DMS 273 treated with DMSO at 0.1 percent for 48 hours (cell line): ENCODE measurements around the gene CYB5B.
A peak's percentile ranks its signal among the peaks of the same experiment; 100 is the strongest.

Experiments
- DNase-seq: peaks from one replicate; lab custom pipeline; 2025; lab: John Stamatoyannopoulos, UW

The CYB5B gene, protein sequence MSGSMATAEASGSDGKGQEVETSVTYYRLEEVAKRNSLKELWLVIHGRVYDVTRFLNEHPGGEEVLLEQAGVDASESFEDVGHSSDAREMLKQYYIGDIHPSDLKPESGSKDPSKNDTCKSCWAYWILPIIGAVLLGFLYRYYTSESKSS

DNA sequence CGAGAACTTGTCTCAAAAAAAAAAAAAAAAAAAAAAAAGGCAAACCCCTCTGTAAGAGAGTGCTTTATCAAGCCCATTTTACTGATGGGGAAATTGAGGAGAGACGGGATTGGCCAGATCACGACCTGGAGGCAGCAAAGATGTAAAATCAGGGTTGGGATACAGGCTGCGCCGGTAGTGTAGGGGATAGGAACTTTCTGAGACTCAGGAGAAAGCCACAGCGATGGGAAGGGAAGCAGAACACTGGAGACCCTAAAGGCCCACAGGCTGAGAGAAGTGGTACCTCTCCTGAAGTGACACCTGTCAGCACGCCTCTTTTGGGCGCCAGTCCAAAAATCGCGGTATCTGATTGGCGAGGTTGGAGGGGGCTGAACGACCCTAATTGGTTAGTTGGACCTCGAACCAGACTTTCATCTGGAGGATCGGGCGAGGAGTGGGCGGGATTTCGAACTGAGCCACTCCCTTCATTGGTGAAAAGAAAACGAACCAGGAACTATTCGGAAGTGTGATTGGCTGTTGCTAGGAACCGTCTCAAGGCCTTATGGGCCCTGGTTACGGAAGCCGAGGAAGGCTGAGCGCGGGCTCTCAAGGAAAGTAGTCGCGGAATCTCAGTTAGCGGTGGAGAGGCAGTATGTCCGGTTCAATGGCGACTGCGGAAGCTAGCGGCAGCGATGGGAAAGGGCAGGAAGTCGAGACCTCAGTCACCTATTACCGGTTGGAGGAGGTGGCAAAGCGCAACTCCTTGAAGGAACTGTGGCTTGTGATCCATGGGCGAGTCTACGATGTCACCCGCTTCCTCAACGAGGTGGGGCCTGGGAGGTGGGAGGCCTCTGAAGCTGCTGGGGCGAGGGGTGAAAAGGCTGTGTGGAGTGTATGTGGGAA, at the start of gene CYB5B:
Gene CYB5B (plus strand): TSS at position 567 of the 882 bp plus-strand sequence. CDS start 65 bp downstream, at position 632.
- peak; percentile 97 for DNase-seq

DNA sequence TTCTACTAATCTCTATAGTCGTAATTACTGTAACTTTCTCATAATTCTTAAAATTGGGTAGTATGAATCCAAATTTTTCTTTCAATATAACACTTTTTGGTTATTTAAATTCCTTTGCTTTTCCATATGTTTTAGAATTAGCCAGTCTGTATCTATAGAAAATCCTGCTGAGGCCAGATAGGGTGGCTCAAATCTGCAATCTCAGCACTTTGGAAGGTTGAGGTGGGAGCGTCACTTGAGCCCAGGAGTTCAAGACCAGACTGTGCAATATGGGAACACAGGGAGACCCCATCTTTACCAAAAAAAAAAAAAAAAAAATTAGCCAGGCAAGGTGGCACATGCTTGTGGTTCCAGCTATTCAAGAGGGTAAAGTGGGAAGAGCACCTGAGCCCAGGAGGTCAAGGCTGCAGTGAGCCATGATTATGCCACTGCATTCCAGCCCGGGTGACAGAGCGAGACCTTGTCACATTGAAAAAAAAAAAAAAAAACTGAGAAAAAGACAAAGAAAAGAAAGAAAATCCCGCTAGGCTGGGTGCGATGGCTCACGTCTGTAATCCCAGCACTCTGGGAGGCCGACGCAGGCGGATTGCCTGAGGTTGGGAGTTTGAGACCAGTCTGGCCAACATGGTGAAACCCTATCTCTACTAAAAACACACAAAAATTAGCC, 47.9 kb upstream of the CYB5B start:
- no peak for DNase-seq

DNA sequence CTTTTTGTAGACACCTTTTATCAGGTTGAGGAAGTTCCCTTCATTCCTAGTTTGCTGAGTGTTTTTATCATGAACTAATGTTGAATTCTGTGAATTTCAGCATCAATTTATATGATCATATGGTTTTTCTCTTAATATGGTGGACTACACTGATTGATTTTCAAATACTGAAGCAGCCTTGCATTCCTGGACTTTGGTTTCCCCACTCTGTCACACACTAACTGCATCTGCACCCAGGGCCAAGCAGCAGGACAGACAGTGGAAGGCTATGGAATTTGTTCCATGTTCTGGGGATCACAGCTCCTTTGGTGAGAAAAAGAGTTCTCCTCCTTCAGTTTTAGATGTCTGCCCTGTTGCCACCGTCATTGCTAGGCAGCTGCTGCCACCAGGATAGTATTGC, 46.4 kb upstream of the CYB5B start:
- no peak for DNase-seq

DNA sequence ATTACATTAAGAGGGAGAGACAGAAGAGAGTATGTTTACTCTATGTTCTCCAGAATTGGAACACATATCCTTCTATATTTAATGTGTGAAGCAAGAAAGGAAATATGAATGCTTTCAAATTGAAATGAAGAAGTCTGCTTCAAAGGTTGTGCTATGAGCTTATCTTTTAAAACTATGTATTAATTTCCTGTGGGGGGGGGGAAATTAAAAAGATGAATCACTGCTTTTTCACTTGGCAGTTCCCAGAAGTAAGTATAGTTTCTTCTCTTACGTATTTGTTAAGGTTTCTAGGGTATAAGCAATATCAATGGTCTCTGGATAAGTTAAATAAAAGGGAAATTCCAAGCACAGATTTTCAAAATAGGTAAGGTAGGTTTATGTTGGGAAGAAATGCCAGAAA, 45.7 kb upstream of the CYB5B start:
- DNase-seq: no peak

DNA sequence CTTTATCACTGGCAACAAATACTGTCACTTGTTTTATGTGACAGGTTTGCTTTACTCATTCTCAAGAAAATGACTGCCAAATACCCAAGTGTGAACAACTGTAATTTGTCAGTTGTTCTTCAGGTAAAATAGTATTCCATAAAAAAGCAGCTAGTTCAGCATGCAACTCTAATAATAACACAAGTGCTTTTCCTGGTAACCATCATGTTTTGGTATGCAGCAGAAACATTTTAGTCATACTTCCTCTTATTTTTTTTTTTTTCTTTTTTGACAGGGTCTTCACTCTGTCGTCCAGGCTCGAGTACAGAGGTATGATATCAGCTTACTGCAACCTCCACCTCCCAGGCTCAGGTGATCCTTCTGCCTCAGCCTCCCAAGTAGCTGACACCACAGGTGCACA, 43.2 kb upstream of the CYB5B start:
- DNase-seq: no peak

DNA sequence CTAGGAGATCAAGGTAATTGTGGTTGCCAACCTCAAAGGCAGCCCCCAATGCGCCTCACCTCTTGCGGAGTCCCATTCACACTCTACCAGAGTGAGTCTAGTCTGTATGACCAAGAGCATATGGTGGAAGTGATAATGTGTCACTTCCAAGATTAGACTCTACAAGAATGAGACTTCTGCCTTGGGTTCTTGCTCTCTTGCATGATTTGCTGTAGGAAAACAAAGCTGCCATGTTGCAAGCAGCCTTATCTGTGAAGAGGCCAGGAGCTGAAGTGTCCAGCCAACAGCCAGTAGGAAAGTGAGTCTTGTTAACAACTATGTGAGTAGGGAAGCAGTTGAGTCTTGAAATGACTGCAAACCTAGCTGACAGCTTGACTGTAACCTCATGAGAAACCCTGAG, 42.0 kb upstream of the CYB5B start:
- DNase-seq: no peak

DNA sequence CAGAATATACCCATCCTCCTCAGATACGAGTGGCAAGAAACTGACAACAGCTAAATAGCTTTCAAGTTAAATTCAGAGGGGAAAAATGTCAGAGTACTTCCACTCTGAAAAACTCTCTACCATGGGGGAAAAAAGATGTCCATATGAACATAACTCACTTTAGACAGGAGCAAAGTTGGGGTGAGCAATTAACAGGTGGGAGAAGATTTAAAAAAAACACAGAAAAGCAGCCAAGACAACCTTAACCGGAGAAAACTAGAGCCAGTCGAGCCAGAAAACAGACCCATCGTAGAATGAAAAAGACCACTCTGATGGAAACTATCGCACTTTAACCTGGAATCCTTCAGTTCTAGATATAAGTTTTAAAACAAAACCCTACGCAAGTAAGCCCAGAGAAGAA, 39.4 kb upstream of the CYB5B start:
- no peak for DNase-seq

DNA sequence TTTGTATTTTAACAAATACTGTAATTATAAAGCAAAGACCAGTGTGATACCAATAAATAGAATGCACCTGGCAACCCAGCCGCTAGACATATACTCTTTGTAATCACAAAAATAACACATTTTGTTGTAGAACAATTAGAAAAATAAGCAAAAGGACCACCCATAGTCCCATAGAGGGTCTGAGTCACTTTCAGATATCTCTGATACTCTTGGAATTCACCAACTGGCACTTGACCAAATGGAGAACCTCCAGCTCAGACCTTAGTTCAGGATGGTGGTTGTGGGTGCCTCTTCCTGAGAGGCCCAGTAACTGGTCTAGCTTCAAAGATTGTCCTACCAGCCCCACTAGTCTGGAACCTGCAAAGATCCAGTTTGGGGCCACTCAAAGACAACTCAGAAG, 37.8 kb upstream of the CYB5B start:
- DNase-seq: no peak

DNA sequence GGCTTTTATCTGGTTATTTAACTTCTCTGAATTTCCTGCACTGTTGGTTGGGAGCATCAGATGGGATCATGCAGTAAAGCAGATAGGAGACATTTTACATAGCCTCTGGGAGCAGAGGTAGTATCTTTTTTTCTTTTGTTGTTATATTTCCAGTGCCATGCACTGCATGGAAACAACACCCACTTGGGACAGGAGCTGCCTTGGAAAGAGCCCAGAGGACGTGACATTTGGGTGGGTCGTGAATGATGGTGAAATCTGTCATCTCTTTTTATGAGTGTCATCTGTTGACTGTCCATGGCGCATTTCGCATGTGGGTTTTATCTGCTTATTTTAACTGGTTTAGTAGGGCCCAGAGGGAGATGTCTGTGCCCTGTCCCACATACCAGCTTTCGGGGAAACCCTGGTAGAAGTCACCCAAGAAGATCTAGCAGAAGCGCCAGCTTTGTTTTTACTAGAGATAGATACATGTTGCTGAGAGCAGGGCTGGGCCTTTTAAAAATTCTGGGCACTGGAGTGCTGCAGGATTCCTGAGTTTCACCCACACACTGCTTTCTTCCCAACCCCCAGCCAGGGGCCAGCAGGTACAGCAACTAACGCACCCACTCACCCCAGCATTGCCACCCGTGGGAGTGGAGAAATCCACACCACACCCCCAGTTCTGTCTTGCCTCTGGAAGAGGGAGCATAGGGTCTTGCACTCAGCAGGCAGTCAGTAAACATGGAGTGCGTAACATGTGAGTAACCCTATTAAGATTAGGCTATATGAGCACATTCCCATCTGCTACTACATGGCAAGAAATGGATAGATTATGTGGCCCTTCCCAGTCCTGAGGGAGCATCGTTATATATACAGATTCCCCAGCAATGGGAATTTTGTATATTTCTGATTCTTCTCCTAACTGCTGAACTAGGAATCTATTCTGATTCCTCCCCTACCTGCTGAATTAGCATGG, 30.2 kb upstream of the CYB5B start:
- DNase-seq: no peak

DNA sequence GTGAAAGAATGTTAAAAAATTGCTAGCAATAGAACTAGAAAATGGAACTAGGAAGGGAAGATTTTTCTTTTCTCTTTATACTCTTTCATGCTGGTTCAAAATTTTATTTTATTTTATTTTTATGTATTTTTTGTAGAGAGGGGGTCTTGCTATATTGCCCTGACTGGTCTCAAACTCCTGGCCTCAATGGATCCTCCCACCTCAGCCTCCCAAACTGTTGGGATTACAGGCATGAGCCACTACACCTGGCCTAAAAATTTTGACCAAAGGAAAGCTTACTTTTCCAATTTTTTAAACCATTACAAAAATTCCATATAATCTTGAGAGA, 28.6 kb upstream of the CYB5B start:
- no peak for DNase-seq

DNA sequence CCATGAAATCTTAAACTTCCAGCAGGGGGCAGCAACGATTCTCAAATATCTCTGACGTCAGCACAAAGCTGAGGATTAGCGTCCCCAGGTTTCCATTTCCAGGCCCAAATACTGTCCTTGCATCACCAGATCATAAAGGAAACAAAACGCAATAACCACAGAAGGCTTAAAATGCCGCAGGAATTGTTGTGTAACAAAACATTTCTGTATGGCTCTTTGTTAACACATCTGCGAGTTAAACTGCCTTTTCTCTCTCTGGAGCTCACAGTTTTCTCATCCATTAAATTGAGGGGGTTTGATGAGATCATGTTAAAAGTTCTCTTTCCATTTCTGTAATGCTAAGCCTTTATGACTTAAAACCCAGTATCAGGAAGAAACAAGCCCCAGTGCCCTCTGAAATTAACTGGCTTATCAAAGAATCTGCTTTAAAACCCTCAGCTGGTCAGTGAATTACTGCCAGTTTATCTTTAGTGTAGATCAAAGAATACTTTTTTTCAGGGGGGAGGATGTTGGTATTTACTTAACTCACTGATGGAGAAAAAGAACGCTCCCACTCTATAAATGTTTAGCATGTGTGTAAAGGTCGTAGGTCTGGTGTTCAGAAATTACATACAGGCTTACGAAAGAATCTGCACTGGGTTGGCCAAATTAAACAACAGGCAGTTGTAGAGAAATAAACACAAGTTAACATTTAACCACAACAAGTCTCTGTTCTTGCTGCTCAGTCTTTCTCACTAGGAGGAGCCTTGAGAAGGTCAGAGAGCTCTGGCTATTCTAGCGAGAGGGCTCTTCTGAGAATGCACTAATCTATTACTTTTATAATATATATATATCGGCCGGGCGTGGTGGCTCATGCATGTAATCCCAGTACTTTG, 28.0 kb upstream of the CYB5B start:
- peak; percentile 54 for DNase-seq

DNA sequence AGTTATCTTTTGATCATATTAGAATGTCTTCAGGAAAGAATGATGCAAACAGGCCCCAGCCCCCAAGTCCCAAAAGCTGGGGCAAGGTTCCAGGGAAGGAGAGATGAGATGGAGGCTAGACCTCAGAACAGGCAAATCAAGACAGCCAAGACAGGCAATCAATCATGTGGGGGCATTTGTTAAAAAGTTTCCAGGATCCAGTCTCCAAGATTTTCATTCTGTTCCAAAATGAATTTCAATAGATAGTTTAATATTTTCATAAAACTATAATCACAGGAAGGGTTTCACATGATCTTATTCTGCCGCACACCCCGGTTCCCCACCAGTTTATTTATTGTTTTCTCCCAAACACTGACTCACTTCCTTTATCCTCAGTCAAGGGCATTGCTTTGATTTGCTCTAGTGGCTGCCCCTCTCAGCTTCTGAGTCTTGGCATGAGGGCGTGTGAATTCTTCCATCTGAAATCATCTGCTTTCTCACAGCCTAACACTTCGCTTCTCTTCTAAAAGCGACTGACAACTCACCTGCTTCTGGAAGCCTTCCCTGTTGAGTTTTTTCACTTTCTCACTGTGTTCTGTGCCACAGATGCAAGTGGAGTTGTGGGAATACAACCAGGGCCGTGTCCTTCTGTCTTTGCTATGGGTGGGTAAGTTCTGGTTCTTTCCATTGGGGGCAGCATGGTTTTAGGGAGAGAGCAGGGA, 26.4 kb upstream of the CYB5B start:
- peak; percentile 47 for DNase-seq

DNA sequence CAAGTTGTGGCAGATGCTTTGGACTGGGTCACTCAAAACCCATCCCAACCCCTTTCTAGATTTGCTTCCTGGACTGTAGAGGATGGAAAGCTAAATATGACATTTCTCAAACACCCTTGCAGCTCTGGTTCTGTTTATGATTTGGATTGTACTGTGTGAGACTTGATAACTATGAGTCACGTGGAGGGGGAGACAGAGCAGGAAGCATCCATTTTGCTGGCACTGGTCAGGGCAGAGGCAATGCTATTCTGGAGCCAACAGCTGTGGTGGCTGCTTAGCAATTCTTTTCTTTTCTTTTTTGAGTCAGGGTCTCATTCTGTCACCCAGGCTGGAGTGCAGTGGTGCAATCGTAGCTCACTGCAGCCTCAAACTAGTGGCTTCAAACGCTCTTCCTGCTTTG, 25.1 kb upstream of the CYB5B start:
- no peak for DNase-seq

DNA sequence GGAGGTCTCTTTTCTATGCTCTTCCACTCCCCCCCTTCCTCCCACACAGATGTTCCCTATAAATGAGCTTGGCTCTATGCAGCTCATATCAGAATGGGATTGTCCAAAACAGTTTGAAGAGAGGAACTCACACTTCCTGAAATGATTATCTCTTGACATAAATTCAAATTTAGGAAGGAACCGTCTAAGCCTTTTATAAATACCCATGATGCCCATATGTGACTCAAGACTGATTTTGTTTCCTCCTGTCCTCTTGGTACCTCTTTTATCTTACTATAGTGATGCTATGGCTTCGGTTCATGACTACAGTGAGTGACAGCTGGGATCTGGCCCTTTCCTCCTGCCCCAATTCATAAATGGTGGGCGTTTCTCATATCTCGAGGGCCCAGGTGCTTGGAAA, 22.0 kb upstream of the CYB5B start:
- no peak for DNase-seq

DNA sequence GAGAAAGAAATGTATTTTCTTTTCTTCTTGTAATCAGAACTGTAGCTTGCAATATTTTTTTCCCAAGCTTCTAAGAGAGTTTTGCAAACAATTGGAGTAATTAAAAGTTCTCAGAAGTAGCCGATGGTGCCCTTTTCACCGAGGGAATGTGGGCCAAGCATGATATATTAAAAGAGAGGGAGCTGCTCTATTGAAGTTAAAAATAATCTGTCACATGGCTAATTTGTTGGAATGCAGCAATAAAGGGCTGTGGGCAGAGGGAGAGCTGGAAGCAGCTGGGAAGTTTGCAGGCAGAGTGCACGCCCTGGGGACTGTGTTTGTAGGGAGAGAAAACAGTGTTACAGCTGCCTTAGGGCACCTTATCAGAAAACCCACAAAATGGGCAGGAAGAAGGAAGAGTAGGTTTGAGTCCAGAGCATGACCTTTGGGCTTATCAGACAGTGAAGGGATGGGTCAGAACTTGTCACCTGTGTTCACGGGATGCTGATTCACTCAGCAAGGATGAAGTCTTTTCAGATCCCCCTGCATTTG, 20.1 kb upstream of the CYB5B start:
- no peak for DNase-seq

DNA sequence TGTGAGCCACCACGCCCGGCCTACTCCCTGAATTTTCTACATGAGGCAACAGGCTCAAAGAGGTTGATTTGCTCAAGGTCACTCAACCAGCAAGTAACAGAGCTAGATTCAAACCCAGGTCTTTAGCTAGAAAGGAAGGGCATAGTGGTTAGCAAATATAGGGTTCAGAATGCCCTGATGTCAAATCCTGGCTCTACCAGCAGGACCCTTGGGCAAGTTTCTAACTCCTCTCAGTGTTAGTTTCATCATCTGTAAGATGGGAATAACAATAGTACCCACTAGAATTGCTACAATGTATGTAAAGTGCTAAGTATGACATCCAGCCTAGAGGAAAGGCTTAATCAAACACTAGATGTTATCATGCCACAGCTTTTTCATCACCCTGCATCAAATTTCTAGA, 19.1 kb upstream of the CYB5B start:
- DNase-seq: no peak

DNA sequence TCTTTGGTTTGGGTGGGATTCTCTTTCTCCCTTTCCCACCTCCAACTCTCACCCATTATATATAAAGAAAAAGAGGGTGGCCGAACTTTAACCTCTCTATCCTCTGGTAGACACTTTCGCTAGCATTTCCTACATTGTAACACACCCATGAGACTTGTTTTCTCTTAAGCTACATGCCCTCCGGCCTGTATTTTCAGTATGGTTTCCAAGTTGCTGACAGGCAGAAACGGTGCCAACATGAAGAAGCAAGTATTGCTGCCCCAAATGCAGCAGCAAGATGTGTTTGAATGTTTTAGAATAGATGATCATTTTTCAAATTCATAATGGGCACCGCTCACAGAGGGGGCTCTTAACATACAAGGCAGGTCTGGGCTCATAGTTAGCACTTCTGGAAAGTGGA, 18.7 kb upstream of the CYB5B start:
- DNase-seq: no peak

DNA sequence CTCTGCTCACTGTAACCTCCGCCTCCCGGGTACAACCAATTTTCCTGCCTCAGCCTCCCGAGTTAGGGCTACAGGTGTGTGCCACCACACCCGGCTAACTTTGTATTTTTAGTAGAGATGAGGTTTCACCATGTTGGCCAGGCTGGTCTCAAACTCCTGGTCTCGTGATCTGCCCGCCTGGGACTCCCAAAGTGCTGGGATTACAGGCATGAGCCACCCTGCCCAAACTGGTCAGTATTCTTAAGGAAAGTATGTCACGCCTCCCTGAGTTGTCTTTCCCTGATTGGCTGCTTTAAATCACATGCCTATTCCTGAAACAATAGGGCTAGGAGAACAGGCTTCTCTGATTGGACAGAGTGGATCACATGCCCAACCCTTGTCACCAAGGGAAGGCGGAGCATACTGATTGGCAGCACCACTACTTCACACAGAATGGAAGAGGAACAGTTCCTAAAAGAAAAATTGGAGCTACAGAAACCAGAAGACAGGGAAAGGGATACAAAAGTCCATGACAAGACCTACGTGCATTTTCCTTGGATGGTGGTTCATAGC, 17.6 kb upstream of the CYB5B start:
- no peak for DNase-seq

DNA sequence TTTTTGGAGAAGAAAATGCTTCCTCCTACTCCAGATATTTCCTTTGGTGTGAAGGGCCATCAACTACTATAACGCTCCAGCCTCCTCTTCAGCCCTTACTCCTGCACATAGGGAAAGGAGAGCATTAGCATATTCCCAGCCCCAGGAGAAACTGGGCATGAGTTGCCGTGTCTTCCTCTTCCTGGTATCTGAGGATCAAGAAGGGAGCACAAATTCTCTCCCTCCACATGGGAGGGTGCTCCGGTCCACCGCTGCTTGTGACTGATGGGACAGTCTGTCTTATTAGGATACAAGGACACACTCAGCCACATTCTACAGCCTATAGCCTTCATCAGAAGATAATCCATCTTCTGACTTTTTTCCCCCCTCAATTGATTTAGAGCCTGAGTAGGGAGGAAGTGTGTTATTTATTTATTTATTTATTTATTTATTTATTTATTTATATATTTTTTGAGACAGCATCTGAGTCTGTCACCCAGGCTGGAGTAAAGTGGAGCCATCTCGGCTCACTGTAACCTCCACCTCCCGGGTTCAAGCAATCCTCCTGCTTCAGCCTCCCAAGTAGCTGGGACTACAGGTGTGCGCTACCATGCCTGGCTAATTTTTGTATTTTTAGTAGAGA, 16.6 kb upstream of the CYB5B start:
- no peak for DNase-seq

DNA sequence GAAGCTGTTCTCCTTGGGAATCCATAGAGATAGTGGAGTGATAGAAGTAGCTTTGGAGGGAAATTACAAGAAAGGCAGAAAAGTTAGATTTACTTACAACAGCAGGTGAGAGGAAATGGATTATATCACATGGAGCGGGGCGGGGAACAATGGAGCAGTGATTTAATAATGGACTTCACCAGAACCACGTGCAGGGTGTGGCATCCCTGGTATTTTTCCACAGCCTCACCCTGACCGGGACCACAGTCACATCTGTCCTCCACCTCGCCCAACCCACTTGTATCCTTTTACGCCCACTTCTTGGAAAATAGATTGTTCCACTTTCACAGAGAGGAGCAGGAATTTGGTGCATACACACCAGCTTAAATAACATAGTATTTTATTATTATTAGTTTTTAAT, 15.9 kb upstream of the CYB5B start:
- DNase-seq: no peak
